MM.1S (cell line): ENCODE measurements around the gene CEP70.

Experiments
- DNase-seq: peaks from one replicate; pipeline ENCODE4 v3.0.0-alpha.2; 2015
- H2AFZ ChIP-seq: fragments of 300-600 bp; sonication (generic); 2 replicates; pipeline ENCODE4 v1.6.0; 2016; ENCODE audit warnings: antibody characterized with exemption, low read length
- H3F3A ChIP-seq: fragments of 300-600 bp; sonication (generic); 2 replicates; pipeline ENCODE4 v1.6.1; 2016; ENCODE audit warnings: mild to moderate bottlenecking, antibody characterized with exemption, low read length, moderate library complexity, mixed read lengths; ENCODE audit not compliant: insufficient read depth
- H3K27ac ChIP-seq: fragments of 300-600 bp; sonication (generic); 2 replicates; pipeline ENCODE4 v1.5.1; 2016; ENCODE audit warnings: mild to moderate bottlenecking, low read length
- H3K27me3 ChIP-seq: fragments of 300-600 bp; sonication (generic); replicated peaks from 2 replicates; pipeline ENCODE4 v1.6.0; 2016; ENCODE audit warnings: low read length; ENCODE audit not compliant: insufficient read depth
- H3K36me3 ChIP-seq: fragments of 300-600 bp; sonication (generic); replicated peaks from 2 replicates; pipeline ENCODE4 v1.6.1; 2016; ENCODE audit warnings: mild to moderate bottlenecking, low read length, mixed read lengths; ENCODE audit not compliant: insufficient read depth
- H3K4me1 ChIP-seq: fragments of 300-600 bp; sonication (generic); 2 replicates; pipeline ENCODE4 v1.6.1; 2016; ENCODE audit warnings: low read length, mixed read lengths
- H3K4me2 ChIP-seq: fragments of 300-600 bp; sonication (generic); 2 replicates; pipeline ENCODE4 v1.6.0; 2016; ENCODE audit warnings: low read depth, low read length
- H3K4me3 ChIP-seq: fragments of 300-600 bp; sonication (generic); 2 replicates; pipeline ENCODE4 v1.5.1; 2016; ENCODE audit warnings: low read length, mixed read lengths
- H3K79me2 ChIP-seq: fragments of 300-600 bp; sonication (generic); 2 replicates; pipeline ENCODE4 v1.6.1; 2016; ENCODE audit warnings: mixed run types, low read length, mixed read lengths
- H3K9ac ChIP-seq: fragments of 300-600 bp; sonication (generic); 2 replicates; pipeline ENCODE4 v1.6.1; 2016; ENCODE audit warnings: low read length, mixed read lengths
- H3K9me2 ChIP-seq: fragments of 300-600 bp; sonication (generic); replicated peaks from 2 replicates; pipeline ENCODE4 v1.6.1; 2016; ENCODE audit warnings: mild to moderate bottlenecking, low read length, mixed read lengths; ENCODE audit not compliant: insufficient read depth
- H3K9me3 ChIP-seq: fragments of 300-600 bp; sonication (generic); replicated peaks from 2 replicates; pipeline ENCODE4 v1.6.1; 2016; ENCODE audit warnings: mild to moderate bottlenecking, low read length, mixed read lengths; ENCODE audit not compliant: insufficient read depth
- H4K20me1 ChIP-seq: fragments of 300-600 bp; sonication (generic); 2 replicates; pipeline ENCODE4 v1.6.1; 2016; ENCODE audit warnings: mild to moderate bottlenecking, low read length, moderate library complexity, mixed read lengths; ENCODE audit not compliant: insufficient read depth
- EZH2 ChIP-seq: fragments of 300-600 bp; sonication (generic); optimal IDR thresholded peaks from 2 replicates; pipeline ENCODE3; 2017; ENCODE audit warnings: low read depth, mild to moderate bottlenecking, antibody characterized with exemption, low read length, mixed read lengths
- EZH2phosphoT487 ChIP-seq: fragments of 300-600 bp; sonication (generic); IDR thresholded peaks from 2 replicates; pipeline ENCODE4 v1.6.1; 2018; ENCODE audit warnings: antibody characterized with exemption, low read length
- TF ChIP-seq, protein P1 (sequence below): fragments of 300-600 bp; sonication (generic); IDR thresholded peaks from 2 replicates; pipeline ENCODE4 v1.5.1; 2016; ENCODE audit warnings: antibody characterized with exemption, low read length, mixed read lengths

The CEP70 gene

DNA sequence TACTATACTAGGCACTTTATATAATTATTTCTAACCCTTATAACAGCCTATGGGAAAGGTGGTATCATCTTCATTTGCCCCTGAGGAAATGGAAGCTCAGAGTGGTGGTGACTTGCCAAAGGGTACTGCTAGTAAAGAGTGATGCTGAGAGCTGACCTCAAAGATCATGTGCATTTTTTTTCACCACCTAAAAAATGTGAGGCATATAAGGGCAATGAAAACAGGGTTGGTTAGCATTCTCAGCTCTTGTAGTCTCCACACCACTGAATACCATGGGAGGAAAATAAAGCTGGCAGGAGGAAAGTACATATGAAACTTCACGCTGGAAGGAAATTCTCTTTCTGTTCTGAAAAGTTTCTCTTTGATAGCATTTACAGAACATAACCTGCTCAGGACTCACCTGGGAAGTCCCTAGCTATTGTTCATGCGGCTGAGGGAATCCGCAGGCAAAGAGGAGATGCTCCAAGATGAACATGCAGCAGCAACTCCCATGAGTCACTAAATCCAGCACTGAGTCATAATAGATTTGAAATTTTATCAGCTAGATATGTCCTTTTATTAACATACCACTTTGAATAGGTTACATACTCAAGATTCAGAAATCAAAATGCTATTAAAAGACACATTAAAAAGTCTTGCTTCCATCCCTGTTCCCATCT, 31.8 kb upstream of the CEP70 start:
- Histone ChIP-seq H4K20me1 (no peaks in the 10 kb centered on the region), H3K9ac (no peak overlapping the region), H3K36me3 (no peaks in the 10 kb centered on the region), H3K27ac (no peak overlapping the region), H3F3A (no peaks in the 10 kb centered on the region), H3K4me3 (no peak overlapping the region), H3K4me1 (no peaks in the 10 kb centered on the region), H3K4me2 (no peak overlapping the region), H3K79me2 (no peaks in the 10 kb centered on the region), H3K9me3 (no peaks in the 10 kb centered on the region), H2AFZ (no peak overlapping the region), H3K27me3 (no peaks in the 10 kb centered on the region), H3K9me2 (no peaks in the 10 kb centered on the region)
- TF ChIP-seq, protein P1, sequence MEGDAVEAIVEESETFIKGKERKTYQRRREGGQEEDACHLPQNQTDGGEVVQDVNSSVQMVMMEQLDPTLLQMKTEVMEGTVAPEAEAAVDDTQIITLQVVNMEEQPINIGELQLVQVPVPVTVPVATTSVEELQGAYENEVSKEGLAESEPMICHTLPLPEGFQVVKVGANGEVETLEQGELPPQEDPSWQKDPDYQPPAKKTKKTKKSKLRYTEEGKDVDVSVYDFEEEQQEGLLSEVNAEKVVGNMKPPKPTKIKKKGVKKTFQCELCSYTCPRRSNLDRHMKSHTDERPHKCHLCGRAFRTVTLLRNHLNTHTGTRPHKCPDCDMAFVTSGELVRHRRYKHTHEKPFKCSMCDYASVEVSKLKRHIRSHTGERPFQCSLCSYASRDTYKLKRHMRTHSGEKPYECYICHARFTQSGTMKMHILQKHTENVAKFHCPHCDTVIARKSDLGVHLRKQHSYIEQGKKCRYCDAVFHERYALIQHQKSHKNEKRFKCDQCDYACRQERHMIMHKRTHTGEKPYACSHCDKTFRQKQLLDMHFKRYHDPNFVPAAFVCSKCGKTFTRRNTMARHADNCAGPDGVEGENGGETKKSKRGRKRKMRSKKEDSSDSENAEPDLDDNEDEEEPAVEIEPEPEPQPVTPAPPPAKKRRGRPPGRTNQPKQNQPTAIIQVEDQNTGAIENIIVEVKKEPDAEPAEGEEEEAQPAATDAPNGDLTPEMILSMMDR = no peak
- TF ChIP-seq EZH2 = no peak
- no peak for TF ChIP-seq EZH2phosphoT487
- peak; percentile 18 for DNase-seq

DNA sequence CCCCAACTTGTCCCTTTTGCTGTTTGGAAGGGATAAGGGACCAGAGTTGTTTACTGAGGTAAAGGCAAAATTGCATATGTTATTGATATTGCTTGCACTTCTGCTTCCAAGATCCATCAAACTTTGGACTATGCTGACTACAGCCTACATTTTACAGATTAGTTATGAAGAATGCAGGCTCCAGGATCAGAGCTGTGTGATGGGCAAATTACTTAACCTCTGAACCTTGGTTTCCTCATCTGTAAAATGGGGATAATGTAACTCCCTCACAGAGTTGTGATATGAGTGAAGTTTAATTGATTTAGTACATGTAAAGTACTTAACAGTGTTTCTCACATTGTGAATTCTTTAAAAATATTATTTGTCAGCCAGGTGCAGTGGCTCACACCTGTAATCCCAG, 30.5 kb upstream of the CEP70 start:
- no peak overlapping the region for H3K4me2 ChIP-seq
- no peak overlapping the region for H3K9ac ChIP-seq
- no peaks in the 10 kb centered on the region for H3K4me1 ChIP-seq
- H4K20me1 ChIP-seq = no peaks in the 10 kb centered on the region
- H3F3A ChIP-seq = no peaks in the 10 kb centered on the region
- H3K4me3 ChIP-seq = no peak overlapping the region
- H3K79me2 ChIP-seq = no peaks in the 10 kb centered on the region
- H3K9me3 ChIP-seq = no peaks in the 10 kb centered on the region
- DNase-seq = no peak
- no peak overlapping the region for H3K27ac ChIP-seq
- no peaks in the 10 kb centered on the region for H3K36me3 ChIP-seq
- H3K9me2 ChIP-seq = no peaks in the 10 kb centered on the region
- no peaks in the 10 kb centered on the region for H3K27me3 ChIP-seq
- TF ChIP-seq EZH2 (no peak), EZH2phosphoT487 (no peak)
- TF ChIP-seq, protein P1 = no peak
- no peak overlapping the region for H2AFZ ChIP-seq

DNA sequence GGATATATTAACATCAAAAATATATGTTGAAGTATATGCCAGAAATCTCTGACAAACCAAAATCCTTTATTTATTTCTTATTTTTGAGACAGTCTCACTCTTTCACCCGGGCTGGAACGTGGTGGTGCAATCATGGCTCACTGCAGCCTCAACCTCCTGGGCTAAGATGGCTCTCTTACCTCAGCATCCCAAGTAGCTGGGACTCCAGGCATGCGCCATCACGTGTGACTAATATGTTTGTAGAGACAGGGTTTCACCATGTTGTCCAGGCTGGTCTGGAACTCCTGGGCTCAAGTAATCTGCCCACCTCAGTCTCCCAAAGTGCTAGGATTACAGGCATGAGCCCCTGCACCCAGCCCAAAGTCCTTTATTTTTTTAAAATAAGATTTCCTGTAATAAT, 26.4 kb upstream of the CEP70 start:
- Histone ChIP-seq H3K4me1 (no peaks in the 10 kb centered on the region), H3K9me2 (no peaks in the 10 kb centered on the region), H2AFZ (no peak overlapping the region), H3K79me2 (no peaks in the 10 kb centered on the region), H3K9ac (no peak overlapping the region), H3K27ac (no peak overlapping the region), H3K4me3 (no peak overlapping the region), H3K36me3 (no peaks in the 10 kb centered on the region), H3K27me3 (no peaks in the 10 kb centered on the region), H3K4me2 (no peak overlapping the region), H3K9me3 (no peaks in the 10 kb centered on the region), H4K20me1 (no peaks in the 10 kb centered on the region), H3F3A (no peaks in the 10 kb centered on the region)
- TF ChIP-seq EZH2phosphoT487 (no peak), EZH2 (no peak)
- TF ChIP-seq, protein P1 = no peak
- DNase-seq = no peak
